ENCODE results near the gene UBAC2.

GRCh38 chr13:99429670-99430069 lies 229.0 kb downstream of the UBAC2 start:
- TF ChIP-seq, protein P1, sequence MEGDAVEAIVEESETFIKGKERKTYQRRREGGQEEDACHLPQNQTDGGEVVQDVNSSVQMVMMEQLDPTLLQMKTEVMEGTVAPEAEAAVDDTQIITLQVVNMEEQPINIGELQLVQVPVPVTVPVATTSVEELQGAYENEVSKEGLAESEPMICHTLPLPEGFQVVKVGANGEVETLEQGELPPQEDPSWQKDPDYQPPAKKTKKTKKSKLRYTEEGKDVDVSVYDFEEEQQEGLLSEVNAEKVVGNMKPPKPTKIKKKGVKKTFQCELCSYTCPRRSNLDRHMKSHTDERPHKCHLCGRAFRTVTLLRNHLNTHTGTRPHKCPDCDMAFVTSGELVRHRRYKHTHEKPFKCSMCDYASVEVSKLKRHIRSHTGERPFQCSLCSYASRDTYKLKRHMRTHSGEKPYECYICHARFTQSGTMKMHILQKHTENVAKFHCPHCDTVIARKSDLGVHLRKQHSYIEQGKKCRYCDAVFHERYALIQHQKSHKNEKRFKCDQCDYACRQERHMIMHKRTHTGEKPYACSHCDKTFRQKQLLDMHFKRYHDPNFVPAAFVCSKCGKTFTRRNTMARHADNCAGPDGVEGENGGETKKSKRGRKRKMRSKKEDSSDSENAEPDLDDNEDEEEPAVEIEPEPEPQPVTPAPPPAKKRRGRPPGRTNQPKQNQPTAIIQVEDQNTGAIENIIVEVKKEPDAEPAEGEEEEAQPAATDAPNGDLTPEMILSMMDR (IDR thresholded peaks at IDR 0.05): no peak
- TF ChIP-seq POLR2A (IDR thresholded peaks at IDR 0.05): no peak

Measured in heart left ventricle (tissue), 13 donors.